Measurements from ENCODE around the gene MYT1. TPM values are rescaled to one million over a fixed set of nuclear protein-coding genes. Genes with fewer than 3 reads are reported as not detected.

MYT1 gene
- total RNA-seq, 4 donors from 2014 or later, result not detected

- Histone ChIP-seq H3K4me1 (peaks cover 0 to 7% (median 0%) of the 10 kb centered on the region in 4 donors), H3K27ac (no peak overlapping the region), H3K4me3 (no peak overlapping the region), H3K27me3 (peaks cover 0 to 4% of the 10 kb centered on the region in 2 donors), H3K36me3 (no peaks in the 10 kb centered on the region), H3K9me3 (no peaks in the 10 kb centered on the region)
- DNase-seq (ENCODE audit: low spot score in 2 of 2), result no peak
- no peak for TF ChIP-seq CTCF (IDR thresholded peaks at IDR 0.05)
- TF ChIP-seq POLR2A (IDR thresholded peaks at IDR 0.05), result no peak
Observed at GRCh38 chr20:64194269-64194668, 30.0 kb downstream of the MYT1 start.

GRCh38 chr20:64196309-64196708 lies 32.1 kb downstream of the MYT1 start:
- DNase-seq (ENCODE audit: low spot score in 2 of 2), result no peak
- WGBS, 2 donors, result 78 to 81% methylated on average over 15 of the region's 15 CpGs
- no peak overlapping the region for H3K27ac ChIP-seq
- H3K4me1 ChIP-seq, result no peaks in the 10 kb centered on the region
- no peak overlapping the region for H3K4me3 ChIP-seq
- no peaks in the 10 kb centered on the region for H3K36me3 ChIP-seq
- no peaks in the 10 kb centered on the region for H3K9me3 ChIP-seq
- TF ChIP-seq CTCF (IDR thresholded peaks at IDR 0.05), result no peak
- no peak for TF ChIP-seq POLR2A (IDR thresholded peaks at IDR 0.05)
- TF ChIP-seq EP300 (IDR thresholded peaks at IDR 0.05), result no peak
- peaks cover 0 to 4% of the 10 kb centered on the region in 2 donors for H3K27me3 ChIP-seq

- TF ChIP-seq EP300 (IDR thresholded peaks at IDR 0.05), result no peak
- TF ChIP-seq POLR2A (IDR thresholded peaks at IDR 0.05), result no peak
- no peak for TF ChIP-seq CTCF (IDR thresholded peaks at IDR 0.05)
Observed at GRCh38 chr20:64196847-64197306, 32.6 kb downstream of the MYT1 start.

GRCh38 chr20:64198347-64198746 lies 34.1 kb downstream of the MYT1 start:
- Histone ChIP-seq H3K9me3 (no peaks in the 10 kb centered on the region), H3K36me3 (no peaks in the 10 kb centered on the region), H3K4me1 (no peaks in the 10 kb centered on the region), H3K27ac (no peak overlapping the region), H3K4me3 (no peak overlapping the region), H3K27me3 (peaks cover 0 to 4% of the 10 kb centered on the region in 2 donors)
- no peak for DNase-seq (ENCODE audit: low spot score in 2 of 2)
- TF ChIP-seq CTCF (IDR thresholded peaks at IDR 0.05) (no peak), EP300 (IDR thresholded peaks at IDR 0.05) (no peak), POLR2A (IDR thresholded peaks at IDR 0.05) (no peak)
- WGBS, 2 donors, result 78 to 84% methylated on average over 8 to 9 of the region's 9 CpGs

More at GRCh38 chr20:64196847-64197306, 32.6 kb downstream of the MYT1 start:
- Histone ChIP-seq H3K27ac (no peak overlapping the region), H3K36me3 (no peaks in the 10 kb centered on the region), H3K27me3 (peaks cover 0 to 4% of the 10 kb centered on the region in 2 donors), H3K9me3 (no peaks in the 10 kb centered on the region), H3K4me1 (no peaks in the 10 kb centered on the region), H3K4me3 (no peak overlapping the region)
- DNase-seq (ENCODE audit: low spot score in 2 of 2), result no peak
- 69 to 76% methylated on average over 11 of the region's 11 CpGs for WGBS, 2 donors

GRCh38 chr20:64199395-64199794 lies 35.1 kb downstream of the MYT1 start:
- no peak for DNase-seq (ENCODE audit: low spot score in 2 of 2)
- WGBS, 2 donors, result 70 to 73% methylated on average over 8 of the region's 8 CpGs
- H3K27me3 ChIP-seq, result peaks cover 0 to 4% of the 10 kb centered on the region in 2 donors

More at GRCh38 chr20:64199395-64199794, 35.1 kb downstream of the MYT1 start:
- Histone ChIP-seq H3K4me1 (no peaks in the 10 kb centered on the region), H3K4me3 (no peak overlapping the region), H3K9me3 (no peaks in the 10 kb centered on the region), H3K36me3 (no peaks in the 10 kb centered on the region), H3K27ac (no peak overlapping the region)
- no peak for TF ChIP-seq CTCF (IDR thresholded peaks at IDR 0.05)
- TF ChIP-seq POLR2A (IDR thresholded peaks at IDR 0.05), result no peak
- TF ChIP-seq EP300 (IDR thresholded peaks at IDR 0.05), result no peak

All from tibial nerve (tissue), 4 donors.